Nephron (organoid): Measurements from ENCODE around the gene ASIC2.

Source experiments
- H3K27ac Mint-ChIP-seq, 3 experiments: 2 replicates each; pipeline ENCODE4 v1.8.0; 2020; ENCODE audit warnings: mixed read lengths in 3 of 3, mild to moderate bottlenecking in 2 of 3, moderate library complexity in 1 of 3
- H3K27me3 Mint-ChIP-seq: 2 replicates; pipeline ENCODE4 v1.8.0; 2021; ENCODE audit warnings: low read depth, mild to moderate bottlenecking, moderate library complexity, mixed read lengths
- H3K36me3 Mint-ChIP-seq: 2 replicates; pipeline ENCODE4 v1.8.0; 2020; ENCODE audit warnings: low read depth, mixed read lengths
- H3K4me1 Mint-ChIP-seq: 2 replicates; pipeline ENCODE4 v1.8.0; 2020; ENCODE audit warnings: mixed read lengths
- H3K4me3 Mint-ChIP-seq, 3 experiments: 2 replicates each; pipeline ENCODE4 v1.8.0; 2020; ENCODE audit warnings: mild to moderate bottlenecking in 3 of 3, mixed read lengths in 3 of 3, moderate library complexity in 2 of 3
- H3K9me3 Mint-ChIP-seq: 2 replicates; pipeline ENCODE4 v1.8.0; 2020; ENCODE audit warnings: mixed read lengths
- CTCF ChIP-seq, 3 experiments: fragments of 200-600 bp; sonication (generic); IDR thresholded peaks; one replicate each; pipeline ENCODE4 v1.5.0; 2021; ENCODE audit warnings: antibody characterized with exemption in 3 of 3; ENCODE audit not compliant: unreplicated experiment in 3 of 3

Gene ASIC2

DNA sequence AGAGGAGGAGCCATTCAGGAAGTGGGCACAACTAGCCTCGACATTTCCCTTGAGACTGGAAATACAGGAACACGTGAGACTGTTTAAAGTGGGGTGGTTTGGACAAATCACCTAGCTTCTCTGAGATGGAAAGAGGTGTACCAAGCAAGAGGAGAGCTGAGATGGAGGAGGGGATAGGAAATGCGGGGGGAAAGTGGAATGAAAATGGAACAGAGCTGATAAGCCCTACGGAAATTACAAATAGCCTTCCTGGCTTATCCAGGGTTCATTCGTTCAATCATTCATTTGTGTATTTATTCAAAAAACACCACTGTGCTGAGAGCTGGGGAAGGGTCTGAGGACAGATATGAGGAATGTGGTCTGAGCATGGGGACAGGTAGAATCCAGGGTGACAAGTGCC lies 64.1 kb downstream of the ASIC2 start:
- peaks cover 6% of the 10 kb centered on the region for H3K4me1 Mint-ChIP-seq
- no peak overlapping the region for H3K27ac Mint-ChIP-seq
- H3K4me3 Mint-ChIP-seq: no peak overlapping the region
- no peaks in the 10 kb centered on the region for H3K36me3 Mint-ChIP-seq
- H3K9me3 Mint-ChIP-seq: no peaks in the 10 kb centered on the region
- H3K27me3 Mint-ChIP-seq: peaks cover 3% of the 10 kb centered on the region
- no peak for TF ChIP-seq CTCF (IDR thresholded peaks at IDR 0.05; ENCODE audit: unreplicated experiment in 3 of 3)

- Mint-ChIP-seq H3K36me3 (no peaks in the 10 kb centered on the region), H3K27ac (no peak overlapping the region), H3K4me1 (peaks cover 3% of the 10 kb centered on the region), H3K27me3 (peaks cover 3% of the 10 kb centered on the region), H3K4me3 (no peak overlapping the region), H3K9me3 (no peaks in the 10 kb centered on the region)
- no peak for TF ChIP-seq CTCF (IDR thresholded peaks at IDR 0.05; ENCODE audit: unreplicated experiment in 3 of 3)
These were observed 64.5 kb downstream of the ASIC2 start for GRCh38 chr17:33228548-33228947.

GRCh38 chr17:33227911-33228310 lies 65.2 kb downstream of the ASIC2 start:
- H3K4me3 Mint-ChIP-seq: no peak overlapping the region
- no peak overlapping the region for H3K27ac Mint-ChIP-seq
- H3K9me3 Mint-ChIP-seq: no peaks in the 10 kb centered on the region
- no peaks in the 10 kb centered on the region for H3K36me3 Mint-ChIP-seq
- no peaks in the 10 kb centered on the region for H3K27me3 Mint-ChIP-seq
- H3K4me1 Mint-ChIP-seq: no peaks in the 10 kb centered on the region
- TF ChIP-seq CTCF (IDR thresholded peaks at IDR 0.05; ENCODE audit: unreplicated experiment in 3 of 3): no peak

- Mint-ChIP-seq H3K4me3 (no peak overlapping the region), H3K4me1 (no peaks in the 10 kb centered on the region), H3K36me3 (no peaks in the 10 kb centered on the region), H3K27me3 (no peaks in the 10 kb centered on the region), H3K27ac (no peak overlapping the region), H3K9me3 (no peaks in the 10 kb centered on the region)
- TF ChIP-seq CTCF (IDR thresholded peaks at IDR 0.05; ENCODE audit: unreplicated experiment in 3 of 3): no peak
These were observed 67.1 kb downstream of the ASIC2 start for GRCh38 chr17:33225994-33226393.

GRCh38 chr17:33225509-33225908 lies 67.6 kb downstream of the ASIC2 start:
- no peak for TF ChIP-seq CTCF (IDR thresholded peaks at IDR 0.05; ENCODE audit: unreplicated experiment in 3 of 3)
- Mint-ChIP-seq H3K27me3 (no peaks in the 10 kb centered on the region), H3K4me3 (no peak overlapping the region), H3K4me1 (no peaks in the 10 kb centered on the region), H3K27ac (no peak overlapping the region), H3K36me3 (no peaks in the 10 kb centered on the region), H3K9me3 (no peaks in the 10 kb centered on the region)

GRCh38 chr17:33220036-33220435 lies 73.1 kb downstream of the ASIC2 start:
- Mint-ChIP-seq H3K4me1 (peaks cover 14% of the 10 kb centered on the region), H3K4me3 (no peak overlapping the region), H3K27ac (no peak overlapping the region), H3K27me3 (peaks cover 28% of the 10 kb centered on the region), H3K9me3 (no peaks in the 10 kb centered on the region), H3K36me3 (no peaks in the 10 kb centered on the region)
- TF ChIP-seq CTCF (IDR thresholded peaks at IDR 0.05; ENCODE audit: unreplicated experiment in 3 of 3): no peak
